GM15510 (cell line): Measurements from ENCODE around the gene PLEKHJ1.

Source experiments
- POLR2A ChIP-seq: IDR thresholded peaks from 3 replicates; pipeline ENCODE4 v1.6.1; 2011; ENCODE audit warnings: borderline replicate concordance; ENCODE audit not compliant: insufficient read length; ENCODE audit errors: extremely low read depth

The PLEKHJ1 gene

DNA sequence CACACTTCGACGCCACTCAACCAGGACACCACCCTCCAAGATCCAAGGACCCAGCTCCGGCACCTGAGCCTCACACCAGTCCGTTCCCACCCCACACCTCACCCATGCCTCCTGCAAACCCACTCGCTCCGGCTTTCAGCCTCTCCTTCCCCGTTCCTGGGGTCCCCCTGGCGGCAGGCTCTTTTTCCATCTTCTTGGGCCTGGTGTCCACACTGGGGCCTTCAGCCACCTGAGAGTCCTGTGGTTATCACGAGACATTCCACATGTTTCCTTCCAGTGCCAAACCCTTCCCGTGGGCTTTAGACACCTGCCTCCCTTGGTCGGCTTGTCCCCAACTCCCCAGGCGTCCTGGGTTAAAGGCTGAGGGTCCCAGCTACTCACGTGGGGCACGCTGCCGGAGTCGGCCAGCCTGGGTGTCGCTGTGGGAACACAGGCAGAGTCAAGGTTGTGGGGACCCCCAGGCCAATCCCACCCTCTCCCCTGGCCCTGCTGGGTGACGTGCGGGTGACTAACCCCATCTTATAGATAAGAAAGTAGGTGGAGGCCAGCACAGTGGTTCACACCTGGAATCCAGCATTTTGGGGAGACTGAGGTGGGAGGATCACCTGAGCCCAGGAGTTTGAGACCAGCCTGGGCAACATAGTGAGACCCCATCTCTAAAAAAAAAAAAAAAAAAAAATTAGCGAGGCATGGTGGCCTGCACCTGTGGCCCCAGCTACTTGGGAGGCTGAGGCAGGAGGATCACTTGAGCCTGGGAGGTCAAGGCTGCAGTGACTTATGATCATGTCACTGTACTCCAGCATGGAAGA is 18.1 kb upstream of the PLEKHJ1 start:
- no peak for TF ChIP-seq POLR2A

DNA sequence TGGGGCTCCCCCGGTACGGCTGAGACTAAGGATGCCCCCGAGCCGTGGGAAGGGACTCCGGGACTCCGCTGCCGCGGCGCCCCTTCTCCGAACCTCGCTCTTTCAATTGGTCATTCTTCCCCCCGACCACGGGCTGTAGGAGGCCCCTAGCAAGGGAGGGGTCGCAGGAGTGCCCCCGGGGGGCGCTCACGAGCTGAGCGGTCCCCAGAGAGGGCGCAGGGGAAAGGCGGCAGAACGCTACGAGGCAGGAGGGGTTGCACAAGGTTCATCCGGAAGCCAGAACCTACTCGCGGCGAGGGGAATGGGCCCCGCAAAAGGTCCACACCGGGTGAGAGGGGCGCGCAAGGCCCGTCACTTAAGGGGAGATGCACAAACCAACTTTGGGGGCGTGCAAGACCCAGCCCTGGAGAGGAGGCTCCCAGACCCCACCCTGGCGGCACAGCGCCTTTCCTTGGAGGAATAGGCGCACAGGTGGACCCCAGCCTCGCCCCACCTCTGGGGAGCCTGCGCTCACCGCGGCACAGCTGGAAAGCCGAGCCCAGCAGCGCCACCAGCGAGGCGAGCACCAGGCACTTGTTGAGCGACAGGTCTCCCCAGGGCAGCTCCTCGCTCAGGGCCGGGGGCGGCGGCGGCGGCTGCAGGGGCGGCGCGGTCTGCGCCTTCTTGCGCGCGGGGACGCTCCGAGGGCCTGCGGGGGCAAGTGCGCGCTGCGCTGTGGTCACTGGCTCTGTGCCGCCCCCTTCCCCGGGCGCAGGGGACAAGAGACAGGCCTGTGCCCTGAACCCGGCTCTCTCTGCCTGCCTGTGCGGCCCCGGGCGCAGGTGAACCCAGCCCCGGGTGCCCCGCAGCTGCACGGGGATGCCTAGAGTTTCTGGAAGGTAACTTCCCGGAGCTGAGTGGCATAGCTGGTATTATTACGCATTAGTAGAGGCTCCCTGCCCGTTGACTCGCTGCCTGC is 17.3 kb upstream of the PLEKHJ1 start:
- no peak for TF ChIP-seq POLR2A

- TF ChIP-seq POLR2A: no peak
Observed at GRCh38 chr19:2252797-2253105, 16.6 kb upstream of the PLEKHJ1 start.

DNA sequence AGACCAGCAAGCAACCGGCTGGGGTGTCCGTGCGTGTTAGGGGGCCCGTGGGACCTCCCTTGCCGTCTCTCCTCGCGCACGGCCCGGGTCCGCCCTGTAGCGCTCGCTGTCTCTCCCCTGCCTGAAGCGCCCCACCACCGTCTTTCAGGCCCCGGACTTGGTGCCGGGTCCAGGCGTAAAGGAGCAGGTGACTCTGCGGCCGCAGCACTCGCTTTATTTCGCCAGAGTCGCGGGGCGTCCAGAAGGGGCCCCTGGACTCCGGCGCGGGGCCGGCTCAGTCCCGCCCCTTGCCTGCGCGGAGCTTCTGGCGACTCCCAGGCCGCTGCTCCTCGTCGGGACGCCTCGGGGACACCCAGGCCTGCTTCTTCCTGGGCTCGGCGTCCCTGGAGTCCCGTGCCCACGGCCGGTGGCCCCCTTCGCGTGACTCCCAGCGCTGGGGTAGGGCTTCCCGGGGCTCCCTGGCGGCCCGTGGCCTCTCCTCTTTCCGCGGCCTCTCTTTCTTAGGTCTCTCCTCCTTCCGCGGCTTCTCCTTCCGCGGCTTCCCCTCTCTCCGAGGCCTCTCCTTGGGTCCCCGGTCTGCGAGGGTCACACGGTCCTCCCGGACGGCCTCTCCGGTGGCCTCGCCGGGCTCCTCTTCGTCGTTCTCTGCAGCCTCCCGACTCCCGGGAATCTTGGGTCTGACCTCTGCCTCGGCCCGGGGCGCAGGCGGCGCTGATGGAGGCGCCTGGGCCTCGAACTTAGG is 16.1 kb upstream of the PLEKHJ1 start:
- no peak for TF ChIP-seq POLR2A

- no peak for TF ChIP-seq POLR2A
Observed at GRCh38 chr19:2251106-2252054, 15.3 kb upstream of the PLEKHJ1 start.

DNA sequence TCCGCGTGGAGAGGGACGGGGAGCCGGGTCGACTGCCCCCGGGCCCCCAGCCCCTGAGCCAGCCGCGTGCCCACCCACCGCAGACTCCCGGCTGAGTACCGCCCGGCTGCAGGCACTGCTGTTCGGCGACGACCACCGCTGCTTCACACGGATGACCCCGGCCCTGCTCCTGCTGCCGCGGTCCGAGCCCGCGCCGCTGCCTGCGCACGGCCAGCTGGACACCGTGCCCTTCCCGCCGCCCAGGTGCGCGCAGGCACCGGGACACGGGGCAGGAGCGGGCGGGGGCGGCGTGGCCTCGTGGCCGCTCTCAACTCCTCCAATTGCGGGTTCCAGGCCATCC is 14.6 kb upstream of the PLEKHJ1 start:
- no peak for TF ChIP-seq POLR2A

DNA sequence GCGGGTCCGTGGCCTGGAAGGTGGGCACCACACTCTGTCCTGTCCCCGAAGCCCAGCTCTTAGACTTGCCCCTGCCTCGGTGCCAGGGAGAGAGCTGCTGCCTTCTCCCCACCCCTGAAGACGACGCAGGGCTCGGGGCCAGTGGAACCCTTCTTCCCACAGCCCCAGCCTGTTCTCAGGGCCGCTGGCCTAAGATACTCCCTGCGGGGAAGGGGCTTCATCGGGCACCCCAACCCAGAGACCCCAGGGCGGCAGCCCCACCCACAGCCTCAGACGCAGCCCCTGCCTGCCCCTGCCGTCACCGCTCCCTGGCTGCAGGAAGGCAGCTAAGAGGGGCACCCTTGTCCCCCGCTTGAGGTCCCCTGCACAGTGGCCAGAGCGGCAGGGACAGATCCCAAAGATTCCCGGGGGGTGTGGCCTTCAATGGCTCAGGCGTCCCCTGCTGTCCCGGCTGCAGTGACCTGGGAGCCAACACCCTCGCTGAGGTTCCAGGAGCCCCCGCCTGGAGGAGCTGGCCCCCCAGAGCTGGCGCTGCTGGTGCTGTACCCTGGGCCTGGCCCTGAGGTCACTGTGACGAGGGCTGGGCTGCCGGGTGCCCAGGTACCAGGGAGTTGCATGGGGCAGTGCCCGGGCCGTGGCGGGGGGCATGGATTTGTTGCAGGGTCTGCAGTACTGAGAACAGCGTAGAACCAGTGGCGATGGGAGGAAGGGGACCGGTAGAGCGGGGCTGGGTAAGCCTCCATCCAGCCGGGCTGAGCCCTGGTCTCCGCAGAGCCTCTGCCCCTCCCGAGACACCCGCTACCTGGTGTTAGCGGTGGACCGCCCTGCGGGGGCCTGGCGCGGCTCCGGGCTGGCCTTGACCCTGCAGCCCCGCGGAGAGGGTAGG is 14.0 kb upstream of the PLEKHJ1 start:
- TF ChIP-seq POLR2A: no peak

DNA sequence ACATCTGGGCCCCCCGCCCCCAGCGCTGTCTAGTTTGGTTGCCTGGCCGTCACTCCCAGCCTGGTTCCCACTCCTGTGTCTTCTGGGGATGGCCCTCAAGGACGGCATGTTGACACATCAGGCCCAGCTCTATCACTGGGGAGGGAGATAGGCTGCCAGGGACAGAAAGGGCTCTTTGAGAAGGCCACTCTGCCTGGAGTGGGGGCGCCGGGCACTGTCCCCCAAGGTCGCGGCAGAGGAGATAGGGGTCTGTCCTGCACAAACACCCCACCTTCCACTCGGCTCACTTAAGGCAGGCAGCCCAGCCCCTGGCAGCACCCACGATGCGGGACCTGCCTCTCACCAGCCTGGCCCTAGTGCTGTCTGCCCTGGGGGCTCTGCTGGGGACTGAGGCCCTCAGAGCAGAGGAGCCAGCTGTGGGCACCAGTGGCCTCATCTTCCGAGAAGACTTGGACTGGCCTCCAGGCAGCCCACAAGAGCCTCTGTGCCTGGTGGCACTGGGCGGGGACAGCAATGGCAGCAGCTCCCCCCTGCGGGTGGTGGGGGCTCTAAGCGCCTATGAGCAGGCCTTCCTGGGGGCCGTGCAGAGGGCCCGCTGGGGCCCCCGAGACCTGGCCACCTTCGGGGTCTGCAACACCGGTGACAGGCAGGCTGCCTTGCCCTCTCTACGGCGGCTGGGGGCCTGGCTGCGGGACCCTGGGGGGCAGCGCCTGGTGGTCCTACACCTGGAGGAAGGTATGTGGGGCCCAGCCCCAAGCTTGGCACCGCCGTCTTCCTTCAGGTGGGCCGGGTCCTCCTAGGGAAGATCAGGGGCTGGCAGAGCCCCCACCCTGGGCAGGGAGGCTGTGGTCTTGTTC is 13.1 kb upstream of the PLEKHJ1 start, which contains the start of gene AMH:
TSS of gene AMH (plus strand) at position 314 of the 857 bp plus-strand sequence. CDS start at position 324, 10 bp downstream.
- TF ChIP-seq POLR2A: no peak

DNA sequence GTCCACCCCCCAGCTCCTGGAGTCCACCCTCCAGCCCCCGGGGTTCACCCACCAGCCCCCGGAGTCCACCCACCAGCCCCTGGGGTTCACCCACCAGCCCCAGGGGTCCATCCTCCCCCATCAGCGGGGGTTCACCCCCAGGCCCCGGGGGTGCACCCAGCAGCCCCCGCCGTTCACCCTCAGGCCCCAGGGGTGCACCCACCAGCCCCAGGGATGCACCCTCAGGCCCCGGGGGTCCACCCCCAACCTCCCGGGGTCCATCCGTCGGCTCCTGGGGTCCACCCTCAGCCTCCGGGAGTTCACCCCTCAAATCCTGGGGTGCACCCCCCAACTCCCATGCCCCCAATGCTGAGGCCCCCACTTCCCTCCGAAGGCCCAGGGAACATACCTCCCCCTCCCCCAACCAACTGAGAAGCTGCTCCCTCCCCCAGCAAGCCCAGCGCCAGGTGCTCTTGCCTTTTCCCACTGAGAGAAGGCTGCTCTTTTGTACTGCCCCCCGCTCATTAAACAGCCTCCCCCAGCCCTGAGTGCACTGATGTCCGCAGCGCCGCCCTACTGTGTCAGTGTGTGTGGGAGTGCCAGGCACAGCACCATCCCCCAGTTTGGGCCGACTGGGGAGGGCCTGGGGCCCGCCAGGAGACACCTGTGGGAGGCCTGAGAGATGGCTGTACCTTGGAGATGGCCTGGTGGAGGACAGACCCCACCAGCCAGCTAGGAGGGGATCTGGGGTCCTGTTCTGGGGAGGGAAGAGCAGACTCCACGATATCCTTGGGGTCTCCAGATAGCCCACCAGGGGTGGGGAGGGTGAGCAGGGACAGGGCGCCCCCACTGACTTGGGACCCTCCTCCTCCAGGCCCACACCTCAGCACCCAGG is 12.2 kb upstream of the PLEKHJ1 start:
- no peak for TF ChIP-seq POLR2A

DNA sequence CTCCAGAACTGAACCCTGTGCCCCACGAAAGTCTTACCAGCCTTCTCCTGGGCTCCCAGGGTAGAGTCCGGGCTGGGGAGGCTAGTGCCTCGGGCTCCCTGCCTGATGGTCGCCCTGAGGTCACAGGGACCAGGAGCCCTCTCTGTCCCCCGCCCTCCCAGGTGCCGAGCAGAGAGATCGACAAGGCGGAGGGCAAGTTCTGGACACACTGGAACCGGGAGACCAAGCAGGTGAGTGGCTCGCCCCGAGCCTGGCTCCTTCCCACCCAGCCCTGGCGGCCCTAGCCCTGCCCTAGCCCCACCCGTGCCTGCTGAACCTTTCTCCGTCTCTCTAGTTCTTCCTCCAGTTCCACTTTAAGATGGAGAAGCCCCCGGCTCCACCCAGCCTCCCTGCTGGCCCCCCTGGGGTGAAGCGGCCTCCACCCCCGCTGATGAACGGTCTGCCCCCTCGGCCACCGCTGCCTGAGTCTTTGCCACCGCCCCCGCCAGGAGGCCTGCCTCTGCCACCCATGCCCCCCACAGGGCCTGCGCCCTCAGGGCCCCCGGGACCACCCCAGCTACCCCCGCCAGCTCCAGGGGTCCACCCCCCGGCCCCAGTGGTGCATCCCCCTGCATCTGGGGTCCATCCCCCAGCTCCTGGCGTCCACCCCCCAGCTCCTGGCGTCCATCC is 11.4 kb upstream of the PLEKHJ1 start:
- no peak for TF ChIP-seq POLR2A
